HG03521 (cell line): ENCODE results near the gene RHBDF1.

Experiments
- ATAC-seq: cut with Tn5 transposase; IDR thresholded peaks from one replicate; pipeline ENCODE4 v1.9.1; 2021; ENCODE audit warnings: mild to moderate bottlenecking, moderate library complexity; ENCODE audit not compliant: unreplicated experiment

RHBDF1 gene

GRCh38 chr16:92431-93339, 20.3 kb upstream of the RHBDF1 start:
- no peak for ATAC-seq

DNA sequence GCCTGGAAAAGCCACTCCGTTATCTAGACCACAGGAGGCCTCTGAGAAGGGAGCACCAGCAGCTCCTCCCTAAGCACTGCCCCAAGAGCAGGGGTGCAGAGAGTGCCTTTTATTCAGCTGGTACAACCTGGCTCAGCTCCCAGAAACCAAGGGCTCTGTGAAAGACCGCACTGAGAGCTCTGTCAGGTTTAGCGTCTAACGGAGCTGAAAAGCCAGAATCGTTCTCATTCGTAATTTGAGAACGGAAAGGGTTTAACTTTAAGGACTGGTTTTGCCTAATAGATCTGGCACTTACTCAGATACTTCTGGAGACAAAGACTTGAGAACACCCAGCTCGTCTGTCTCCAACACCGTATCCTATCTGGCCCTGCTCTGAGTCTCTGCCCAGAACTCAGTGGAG, 19.1 kb upstream of the RHBDF1 start:
- no peak for ATAC-seq

DNA sequence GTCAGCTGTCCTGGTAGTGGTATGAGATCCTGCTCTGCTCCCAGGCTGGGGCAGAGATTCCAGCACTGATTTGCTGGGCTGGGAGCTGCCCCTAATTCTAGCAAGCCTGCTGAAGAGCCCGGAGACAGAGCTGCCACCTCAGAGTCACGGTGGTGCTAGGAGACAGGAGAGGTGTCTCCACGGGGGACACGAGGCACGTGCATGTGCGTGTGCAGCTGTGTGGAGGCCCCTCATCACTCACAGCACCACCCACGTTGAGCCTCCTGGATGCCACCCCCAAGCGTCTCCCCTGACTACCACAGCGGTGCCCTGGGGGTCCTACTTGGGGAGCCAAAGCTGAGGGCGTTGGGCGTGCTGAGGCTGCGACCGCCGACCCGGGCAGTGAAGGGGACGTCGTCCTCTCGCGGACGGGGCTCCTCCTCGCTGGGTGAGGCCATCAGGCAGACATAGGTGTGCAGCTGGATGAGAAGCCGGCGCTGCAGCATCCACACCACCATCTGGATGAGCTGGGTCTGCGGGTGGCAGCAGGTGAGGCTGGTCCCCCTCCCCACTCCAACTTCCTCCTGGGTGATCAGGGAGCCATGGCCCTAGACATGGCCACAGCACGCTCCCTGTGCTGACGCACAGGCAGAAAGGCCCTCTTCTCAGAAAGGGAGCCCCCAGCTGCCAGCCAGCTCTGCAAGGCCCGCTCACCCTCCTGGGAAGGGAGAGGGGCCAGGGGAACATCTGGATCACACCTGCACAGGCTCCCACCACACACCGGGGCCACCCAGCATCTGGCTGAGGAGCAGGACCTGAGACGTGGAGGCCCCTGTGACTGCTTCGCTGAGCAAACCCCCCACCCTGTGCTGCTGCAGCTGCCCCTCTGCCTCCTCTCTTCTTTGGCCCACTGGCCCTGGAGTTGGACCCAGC, 17.2 kb upstream of the RHBDF1 start:
- no peak for ATAC-seq

- no peak for ATAC-seq
Measured at GRCh38 chr16:88613-89012, 16.2 kb upstream of the RHBDF1 start.

GRCh38 chr16:86483-86952, 14.1 kb upstream of the RHBDF1 start:
- ATAC-seq = no peak

DNA sequence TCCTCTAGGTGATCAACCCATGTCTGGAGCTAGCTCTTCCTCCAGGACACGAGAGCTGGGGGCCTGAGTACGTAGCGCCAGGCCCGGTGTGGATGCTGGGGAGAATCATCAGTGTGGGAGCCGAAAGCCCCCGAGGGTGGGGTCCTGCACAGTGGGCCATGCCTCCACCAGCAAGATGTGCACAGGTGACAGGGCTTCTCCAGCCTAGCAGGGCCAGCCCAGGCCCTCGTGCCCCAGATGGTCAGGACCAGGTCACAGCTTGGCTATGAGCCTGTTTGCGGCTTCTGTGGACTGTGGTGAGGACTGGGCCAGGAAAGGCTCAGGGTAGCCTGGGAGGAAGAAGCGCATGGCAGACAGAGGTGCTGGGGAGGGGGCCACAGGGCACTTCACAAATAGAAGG, 13.4 kb upstream of the RHBDF1 start:
- ATAC-seq = no peak

DNA sequence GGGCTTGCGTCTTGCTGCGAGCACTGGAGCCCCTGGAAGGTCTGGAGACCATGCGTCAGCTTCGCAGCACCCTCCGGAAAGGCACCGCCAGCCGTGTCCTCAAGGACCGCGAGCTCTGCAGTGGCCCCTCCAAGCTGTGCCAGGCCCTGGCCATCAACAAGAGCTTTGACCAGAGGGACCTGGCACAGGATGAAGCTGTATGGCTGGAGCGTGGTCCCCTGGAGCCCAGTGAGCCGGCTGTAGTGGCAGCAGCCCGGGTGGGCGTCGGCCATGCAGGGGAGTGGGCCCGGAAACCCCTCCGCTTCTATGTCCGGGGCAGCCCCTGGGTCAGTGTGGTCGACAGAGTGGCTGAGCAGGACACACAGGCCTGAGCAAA, 13.0 kb upstream of the RHBDF1 start:
- no peak for ATAC-seq

GRCh38 chr16:84718-85406, 12.4 kb upstream of the RHBDF1 start:
- peak; percentile 57 for ATAC-seq

DNA sequence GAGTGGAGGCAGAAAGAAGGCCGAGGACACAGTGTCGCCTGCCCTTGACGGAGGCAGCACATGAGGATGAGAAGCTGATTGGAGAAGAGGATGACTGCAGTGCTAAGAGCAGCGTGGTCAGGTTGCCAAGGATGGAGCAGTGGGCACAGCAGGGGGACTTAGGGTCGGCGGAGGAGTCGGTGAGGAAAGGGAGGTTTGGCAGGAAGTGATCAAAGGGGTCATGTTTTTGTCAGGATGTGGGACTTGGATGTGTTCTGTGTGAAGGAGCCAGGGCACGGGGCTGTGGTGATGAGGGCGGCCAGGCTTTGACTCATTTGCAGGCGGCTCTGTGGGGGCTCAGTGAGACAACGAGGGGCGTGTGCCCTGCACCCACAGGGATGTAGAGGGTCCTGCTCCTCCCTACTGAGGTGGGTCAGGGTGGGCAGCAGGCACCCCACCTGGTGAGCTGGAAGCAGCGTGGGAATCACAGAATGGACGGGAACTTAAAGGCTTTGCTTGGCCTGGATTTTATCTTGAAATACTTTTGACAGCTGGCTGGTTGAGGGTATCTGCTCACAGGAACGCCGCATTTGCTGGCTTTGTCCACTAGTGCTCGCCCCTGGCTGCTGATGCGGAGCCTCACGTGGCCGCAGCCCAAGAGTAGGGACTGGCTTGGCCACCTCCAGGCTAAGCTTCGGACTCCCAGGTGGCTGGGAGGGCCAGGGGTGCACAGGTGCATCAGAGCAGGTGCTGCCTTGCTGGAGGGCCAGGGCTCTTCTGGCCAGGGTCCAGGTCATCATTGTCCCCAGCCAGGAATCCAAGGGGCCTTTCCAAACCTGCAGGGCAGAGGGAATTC, 11.6 kb upstream of the RHBDF1 start:
- no peak for ATAC-seq

GRCh38 chr16:83060-83603, 10.7 kb upstream of the RHBDF1 start:
- no peak for ATAC-seq

- ATAC-seq = no peak
Measured at GRCh38 chr16:79151-80054, 7.0 kb upstream of the RHBDF1 start.

DNA sequence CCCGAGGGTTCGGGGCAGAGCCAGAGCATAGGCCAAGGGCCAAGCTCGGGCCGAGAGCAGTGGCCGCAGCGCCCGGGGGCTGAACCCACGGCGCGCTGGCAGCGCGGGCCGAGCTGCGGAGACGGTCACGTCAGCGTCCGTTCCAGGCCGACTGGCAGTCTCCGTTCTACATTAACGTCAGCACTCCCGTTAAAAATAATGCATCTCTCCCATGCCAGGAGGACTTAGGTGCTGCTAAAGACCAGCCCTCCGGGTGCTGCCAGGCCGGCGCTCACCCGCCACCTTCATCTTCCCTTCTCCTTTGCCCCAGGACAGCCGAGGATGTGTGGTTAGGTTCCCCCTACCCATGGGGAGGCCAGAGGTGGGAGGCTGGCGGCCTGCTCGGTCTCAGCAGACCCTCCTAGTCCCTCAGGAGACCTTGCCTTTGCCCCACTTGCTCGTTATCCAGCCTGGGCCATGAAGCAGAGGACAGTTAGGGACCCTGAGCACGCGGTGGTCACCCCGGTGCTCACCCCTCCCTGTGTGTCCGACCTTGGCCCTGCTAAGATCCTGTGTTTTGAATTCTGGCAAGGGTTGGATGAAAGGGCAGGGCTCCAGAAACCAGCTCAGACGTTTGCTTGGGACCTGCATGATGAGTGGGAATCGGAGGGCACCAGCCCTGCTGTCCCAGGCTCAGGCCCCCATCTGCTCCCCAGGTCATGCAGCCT, 6.2 kb upstream of the RHBDF1 start:
- peak; percentile 15 for ATAC-seq

GRCh38 chr16:77807-78443, 5.5 kb upstream of the RHBDF1 start, which contains the start of gene MPG:
Gene MPG (plus strand): TSS chr16:78225. CDS start chr16:78310, 85 bp downstream.
- ATAC-seq = peak; percentile 81

DNA sequence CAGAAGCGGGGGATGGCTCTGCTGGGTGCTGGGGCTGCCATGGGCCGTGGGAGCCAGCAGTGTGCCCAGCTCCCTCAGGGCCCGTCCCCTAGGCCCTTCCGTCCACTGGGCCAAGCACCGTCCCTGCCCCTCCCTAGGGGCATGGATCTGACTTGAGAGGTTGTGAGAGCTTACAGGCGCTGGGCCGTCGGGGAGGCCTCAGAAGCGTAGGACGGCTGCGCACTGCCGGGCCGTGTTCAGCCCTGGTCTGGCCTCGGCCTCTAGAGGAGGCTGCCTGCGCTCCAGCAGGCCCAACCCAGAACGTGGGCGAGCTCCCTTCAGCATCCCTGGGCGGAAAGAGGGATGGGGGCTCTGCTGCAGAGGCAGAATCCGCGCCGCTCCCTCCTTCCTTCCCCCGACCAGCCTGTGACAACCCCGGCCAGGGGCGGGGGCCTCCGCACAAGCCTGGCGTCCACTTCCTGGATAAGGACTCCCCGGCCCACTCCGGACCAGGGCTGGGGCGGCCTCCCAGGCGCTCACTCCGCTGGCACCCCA, 4.9 kb upstream of the RHBDF1 start:
- no peak for ATAC-seq

DNA sequence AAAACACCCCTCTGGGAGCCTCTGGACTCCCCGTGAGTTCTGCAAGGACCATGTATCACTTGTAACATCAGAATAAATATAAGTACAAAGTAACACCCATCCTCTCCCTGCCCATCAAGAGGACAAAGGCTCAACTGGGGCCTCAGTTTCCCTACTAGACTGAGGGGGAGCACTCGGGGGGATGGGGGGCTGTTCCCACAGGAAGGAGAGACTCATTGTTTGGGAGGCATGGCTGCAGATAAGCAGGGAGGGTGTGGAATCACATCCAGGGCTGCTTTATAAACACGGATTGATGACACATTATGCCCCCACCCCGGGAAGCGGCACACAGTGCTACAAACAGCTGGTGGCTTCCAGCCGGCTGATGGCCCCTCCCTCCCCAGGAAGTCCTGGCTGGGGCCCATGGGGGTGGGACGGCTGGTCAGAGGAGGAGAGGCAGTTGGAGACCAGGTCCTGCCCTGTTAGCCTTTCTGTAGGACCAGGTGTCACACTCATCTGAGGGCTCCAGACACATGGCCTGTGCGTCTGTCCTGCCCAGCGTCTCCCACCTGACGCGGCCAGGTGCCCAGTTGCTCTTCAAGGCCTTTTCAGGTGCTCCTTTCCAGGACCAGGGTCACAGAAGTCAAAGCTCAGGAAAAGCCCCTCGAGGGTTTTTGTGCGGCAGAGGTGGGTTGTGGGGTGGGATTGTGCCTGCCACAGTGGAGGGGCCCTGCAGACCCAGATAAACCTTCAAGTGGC, 4.3 kb upstream of the RHBDF1 start:
- ATAC-seq = no peak

DNA sequence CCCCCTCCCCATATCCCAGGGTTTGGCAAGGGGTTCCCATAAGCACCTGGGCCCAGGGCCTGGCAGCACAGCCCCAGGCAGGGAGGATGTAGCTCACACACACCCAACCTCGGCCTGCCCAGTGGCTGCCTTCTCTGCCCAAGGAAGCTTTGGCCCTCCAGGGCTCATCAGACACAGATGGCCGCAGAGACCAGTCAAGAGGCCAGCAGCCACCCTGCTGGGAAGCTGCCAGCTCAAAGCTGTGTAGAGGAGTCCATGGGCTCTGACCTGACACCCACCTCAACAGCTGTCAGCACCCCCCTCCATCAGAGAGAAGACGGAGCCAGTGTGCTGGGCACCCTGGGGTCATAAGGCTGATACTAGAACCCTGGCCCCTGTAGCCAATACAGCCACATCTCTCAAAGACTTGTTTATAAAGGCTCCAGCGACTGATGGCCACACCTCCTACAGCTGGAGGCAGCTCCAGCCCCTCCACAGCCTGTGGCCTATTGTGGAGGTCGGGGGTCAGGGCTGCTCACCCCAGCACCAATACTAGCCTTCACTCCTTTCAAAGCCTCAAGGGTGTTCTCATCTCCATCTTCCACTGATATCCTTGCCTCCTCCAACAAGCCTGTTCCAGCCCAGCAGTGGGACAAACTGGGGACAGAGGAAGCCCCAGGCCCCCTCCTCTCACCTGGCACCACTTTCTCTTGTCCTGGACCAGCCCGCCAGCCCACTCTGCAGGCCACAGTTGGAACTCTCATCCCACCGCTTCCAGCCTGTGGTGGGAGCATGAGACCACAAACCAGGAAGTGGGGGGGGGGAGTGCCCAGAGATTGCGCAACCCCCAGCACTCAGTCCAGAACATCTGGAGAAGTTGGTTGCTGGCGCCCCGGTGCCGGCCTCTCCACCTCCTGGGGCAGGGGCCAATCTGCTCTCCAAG, 3.4 kb upstream of the RHBDF1 start:
- ATAC-seq = no peak
